Epithelial cell of esophagus (primary cell): ENCODE measurements around the gene HEBP1.
"Not testable (repeated sequence)": the region's sequence is repeated elsewhere in the genome, so short reads cannot be mapped to it uniquely, and the experiment has no call there.

ENCODE experiments used
- DNase-seq: peaks from one replicate; pipeline ENCODE4 v3.0.0; 2010; ENCODE audit warnings: low read depth
- H3K4me3 ChIP-seq: 2 replicates; pipeline ENCODE4 v1.5.1; 2011; ENCODE audit warnings: mild to moderate bottlenecking, low read length, control low read depth
- TF ChIP-seq, protein P1 (sequence below): IDR thresholded peaks from 2 replicates; pipeline ENCODE4 v1.5.1; 2011; ENCODE audit warnings: low read depth, mild to moderate bottlenecking, low read length, control low read depth, inconsistent platforms; ENCODE audit not compliant: insufficient read depth; ENCODE audit errors: missing control alignments

Gene HEBP1

DNA sequence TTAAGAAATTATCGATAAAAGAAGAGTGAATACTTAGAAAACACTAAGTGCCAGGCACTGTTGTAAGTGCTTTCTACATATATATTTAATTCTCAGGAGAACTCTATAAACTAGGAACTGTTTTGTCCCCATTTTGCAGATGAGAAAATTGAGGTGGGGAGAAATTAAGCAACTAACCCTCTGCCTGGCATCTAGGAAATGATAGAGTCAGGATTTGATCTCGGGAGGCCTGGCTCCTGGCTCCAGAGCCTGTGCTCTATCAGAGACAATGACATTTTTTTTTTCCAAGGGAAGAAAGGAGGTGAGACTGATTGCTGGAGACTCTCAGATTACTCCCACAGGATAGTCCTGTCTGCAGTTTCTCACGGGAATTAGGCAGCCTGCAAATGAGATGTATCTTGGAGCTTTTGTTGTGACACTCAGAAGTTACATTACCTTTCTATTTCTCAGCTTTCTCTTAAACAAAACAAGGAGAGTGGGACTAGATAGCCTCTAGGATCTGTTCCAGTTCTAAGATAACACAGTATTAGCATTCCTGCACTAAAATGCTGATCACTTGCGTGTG lies 42.7 kb upstream of the HEBP1 start:
- DNase-seq, result no peak
- H3K4me3 ChIP-seq, result no peak overlapping the region
- TF ChIP-seq, protein P1, sequence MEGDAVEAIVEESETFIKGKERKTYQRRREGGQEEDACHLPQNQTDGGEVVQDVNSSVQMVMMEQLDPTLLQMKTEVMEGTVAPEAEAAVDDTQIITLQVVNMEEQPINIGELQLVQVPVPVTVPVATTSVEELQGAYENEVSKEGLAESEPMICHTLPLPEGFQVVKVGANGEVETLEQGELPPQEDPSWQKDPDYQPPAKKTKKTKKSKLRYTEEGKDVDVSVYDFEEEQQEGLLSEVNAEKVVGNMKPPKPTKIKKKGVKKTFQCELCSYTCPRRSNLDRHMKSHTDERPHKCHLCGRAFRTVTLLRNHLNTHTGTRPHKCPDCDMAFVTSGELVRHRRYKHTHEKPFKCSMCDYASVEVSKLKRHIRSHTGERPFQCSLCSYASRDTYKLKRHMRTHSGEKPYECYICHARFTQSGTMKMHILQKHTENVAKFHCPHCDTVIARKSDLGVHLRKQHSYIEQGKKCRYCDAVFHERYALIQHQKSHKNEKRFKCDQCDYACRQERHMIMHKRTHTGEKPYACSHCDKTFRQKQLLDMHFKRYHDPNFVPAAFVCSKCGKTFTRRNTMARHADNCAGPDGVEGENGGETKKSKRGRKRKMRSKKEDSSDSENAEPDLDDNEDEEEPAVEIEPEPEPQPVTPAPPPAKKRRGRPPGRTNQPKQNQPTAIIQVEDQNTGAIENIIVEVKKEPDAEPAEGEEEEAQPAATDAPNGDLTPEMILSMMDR, result no peak

DNA sequence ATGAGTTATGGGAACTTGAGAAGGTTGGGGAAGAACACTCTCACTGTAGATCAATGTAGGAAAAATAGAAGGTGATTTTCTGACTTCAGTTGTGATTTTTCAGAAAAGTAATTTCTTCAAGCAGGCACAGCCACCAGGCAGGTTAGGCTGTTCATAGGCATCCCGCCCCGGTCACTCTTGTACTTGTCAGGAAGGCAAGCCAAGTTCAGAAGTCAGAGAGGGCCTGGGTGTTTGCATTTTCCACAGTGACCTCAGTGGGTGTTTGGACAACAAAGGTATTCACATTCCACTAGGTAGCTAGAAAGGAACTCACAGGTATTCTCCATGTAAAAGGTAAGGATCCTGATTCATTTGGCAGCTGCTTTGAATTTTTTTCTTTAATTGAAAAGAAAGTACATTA lies 41.2 kb upstream of the HEBP1 start:
- TF ChIP-seq, protein P1, result no peak
- no peak for DNase-seq
- H3K4me3 ChIP-seq, result no peak overlapping the region

DNA sequence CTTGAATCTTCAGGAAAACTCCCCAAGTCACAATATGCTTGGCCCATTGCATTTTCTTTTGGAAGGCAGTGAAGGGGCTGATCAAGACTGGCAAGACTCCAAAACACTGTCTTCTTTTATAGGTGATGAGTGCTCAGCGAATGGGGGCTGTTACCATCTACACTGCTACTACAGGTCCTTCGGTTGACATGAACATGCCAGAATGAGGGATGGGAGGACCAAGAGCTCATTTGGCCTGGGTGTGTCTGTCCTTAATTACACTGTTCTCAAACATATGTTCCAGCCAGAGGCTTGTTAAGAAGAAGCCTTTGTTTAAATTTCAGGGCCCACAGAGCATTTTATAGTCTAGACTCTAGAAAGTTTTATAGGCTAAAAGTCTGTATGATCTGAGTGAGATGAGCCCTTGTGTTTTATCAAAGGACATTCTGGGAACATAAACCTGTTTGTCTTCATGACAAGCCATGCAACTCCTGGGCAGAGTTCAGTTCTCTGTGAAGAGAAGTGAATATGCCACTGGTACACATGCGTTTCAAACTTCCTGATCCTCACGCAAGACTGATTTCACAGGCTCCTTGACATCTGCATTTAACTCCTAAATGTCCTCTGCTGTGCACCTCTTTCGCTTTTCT lies 39.4 kb upstream of the HEBP1 start:
- TF ChIP-seq, protein P1, result no peak
- H3K4me3 ChIP-seq, result no peak overlapping the region

DNA sequence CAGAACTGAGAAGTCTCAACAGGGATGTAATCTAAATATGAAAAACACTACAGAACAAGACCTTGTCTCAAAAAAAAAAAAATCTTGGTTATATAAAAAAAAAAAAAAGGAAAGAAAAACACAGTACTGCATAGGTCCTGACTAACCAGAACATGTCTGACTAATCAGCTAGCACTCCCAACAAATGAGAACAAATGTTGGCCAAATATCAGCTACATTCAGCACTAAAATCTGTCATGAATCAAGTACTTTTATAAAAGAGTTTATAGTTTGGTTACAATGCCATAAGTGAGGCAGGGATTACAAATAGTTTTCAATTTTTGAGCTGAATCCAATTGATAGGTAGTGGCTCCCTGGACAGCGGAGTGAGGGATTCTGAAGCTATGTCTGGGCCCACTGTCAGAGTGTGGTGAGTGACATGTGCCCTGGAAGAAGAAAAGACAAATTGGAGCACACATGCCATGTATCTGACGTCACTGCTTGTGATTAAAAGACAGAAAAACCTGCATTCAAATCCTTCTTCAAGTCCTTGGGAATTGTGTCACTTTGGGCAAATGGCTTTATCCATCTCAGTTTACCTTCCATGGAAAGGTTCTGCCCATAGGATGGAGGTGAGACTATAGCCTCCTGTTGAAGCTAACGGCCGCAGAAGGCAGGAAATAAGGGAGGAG lies 38.6 kb upstream of the HEBP1 start:
- H3K4me3 ChIP-seq, result no peak overlapping the region
- TF ChIP-seq, protein P1, result no peak
- peak; percentile 59 for DNase-seq

More for the DNA sequence above, 39.4 kb upstream of the HEBP1 start:
- DNase-seq, result no peak

DNA sequence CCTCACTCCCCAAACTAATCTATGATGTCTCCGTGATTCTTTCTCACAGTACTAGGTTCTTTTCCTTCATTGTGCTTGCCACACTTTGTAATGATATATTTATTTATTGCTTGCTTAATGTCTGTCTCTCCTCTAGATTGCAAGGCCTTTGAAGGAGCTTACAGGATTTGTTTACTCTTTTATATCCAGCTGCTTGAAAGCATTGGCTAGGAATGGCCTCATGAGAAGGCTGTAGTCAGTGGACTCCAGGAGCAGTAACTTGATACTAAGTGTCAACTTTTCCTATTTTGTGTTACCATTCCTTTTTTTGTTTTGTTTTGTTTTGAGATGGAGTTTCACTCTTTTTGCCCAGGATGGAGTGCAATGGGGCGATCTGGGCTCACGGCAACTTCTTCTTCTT lies 36.8 kb upstream of the HEBP1 start:
- no peak for DNase-seq
- TF ChIP-seq, protein P1, result no peak

DNA sequence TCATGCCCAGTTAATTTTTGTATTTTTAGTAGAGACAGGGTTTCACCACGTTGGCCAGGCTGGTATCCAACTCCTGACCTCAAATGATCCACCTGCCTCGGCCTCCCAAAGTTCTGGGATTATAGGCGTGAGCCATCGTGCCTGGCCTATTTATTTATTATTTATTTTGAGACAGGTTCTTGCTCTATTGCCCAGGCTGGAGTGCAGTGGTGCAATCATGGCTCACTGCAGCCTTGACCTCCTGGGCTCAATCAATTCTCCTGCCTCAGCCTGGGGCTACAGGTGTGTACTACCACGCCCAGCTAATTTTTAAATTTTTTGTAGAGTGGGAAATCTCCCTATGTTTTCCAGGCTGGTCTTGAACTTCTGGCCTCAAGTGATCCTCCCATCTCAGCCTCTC lies 35.3 kb upstream of the HEBP1 start:
- not testable (repeated sequence) for DNase-seq, H3K4me3 ChIP-seq

More for the DNA sequence above, 36.8 kb upstream of the HEBP1 start:
- no peak overlapping the region for H3K4me3 ChIP-seq

DNA sequence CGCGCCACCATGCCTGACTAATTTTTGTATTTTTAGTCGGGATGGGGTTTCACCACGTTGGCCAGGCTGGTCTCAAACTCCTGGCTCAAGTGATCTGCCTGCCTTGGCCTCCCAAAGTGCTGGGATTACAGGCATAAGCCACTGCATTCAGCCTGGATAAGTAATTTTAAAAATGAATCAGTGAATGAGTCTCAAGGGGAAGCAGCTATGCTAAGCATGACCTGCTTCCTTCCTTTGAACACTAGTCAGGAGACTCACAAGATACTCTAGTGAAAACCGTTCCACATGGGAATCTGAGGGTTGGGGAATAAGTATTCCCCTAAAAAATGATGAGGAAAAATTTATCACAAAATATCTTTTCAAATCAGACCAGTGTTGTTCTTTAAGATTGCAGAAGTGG lies 33.4 kb upstream of the HEBP1 start:
- no peak for DNase-seq
- H3K4me3 ChIP-seq, result no peak overlapping the region
- TF ChIP-seq, protein P1, result no peak
